SK-N-SH (cell line): ENCODE measurements around the gene WBP1. TPM values are rescaled to one million over a fixed set of nuclear protein-coding genes. Genes with fewer than 3 reads are reported as not detected.

Experiments used
- CTCF ChIA-PET: fragments of 300-600, 350-600 bp; formaldehyde crosslinking; extraction: SDS; loops from one replicate; lab custom pipeline; 2021; lab: Yijun Ruan, JAX
- POLR2A ChIA-PET: fragments of 350-600 bp; sonication (Branson Sonifier 250); formaldehyde crosslinking; extraction: SDS; loops from one replicate; lab custom pipeline; 2020; ENCODE audit warnings: antibody characterized with exemption, inconsistent platforms; lab: Yijun Ruan, JAX
- DNase-seq: peaks from one replicate; pipeline ENCODE4 v3.0.0; 2012
- H2AFZ ChIP-seq: fragments of 200-600 bp; sonication (generic); 2 replicates; pipeline ENCODE4 v1.8.1; 2016; ENCODE audit warnings: antibody characterized with exemption, mild to moderate bottlenecking, low read depth
- H3F3A ChIP-seq: fragments of 200-600 bp; sonication (generic); replicated peaks from 2 replicates; pipeline ENCODE3; 2016; ENCODE audit warnings: antibody characterized with exemption, mild to moderate bottlenecking; ENCODE audit not compliant: insufficient read depth
- H3K27ac ChIP-seq, 2 experiments: fragments of 200-500 bp in 1 of 2; fragments of 200-600 bp in 1 of 2; sonication (Bioruptor generic) in 1 of 2; sonication (generic), shearing (Covaris generic) in 1 of 2; 2 replicates each; pipeline versions ENCODE4 v1.5.1 to v1.6.1; 2014 to 2016; ENCODE audit warnings: low read depth in 2 of 2, inconsistent platforms in 1 of 2, low read length in 1 of 2, mild to moderate bottlenecking in 1 of 2, mixed read lengths in 1 of 2
- H3K27me3 ChIP-seq: fragments of 200-600 bp; sonication (generic), shearing (Covaris generic); 2 replicates; pipeline ENCODE4 v1.6.1; 2016; ENCODE audit warnings: mixed run types; ENCODE audit not compliant: insufficient read depth
- H3K36me3 ChIP-seq, 2 experiments: fragments of 200-500 bp in 1 of 2; fragments of 200-600 bp in 1 of 2; sonication (Bioruptor generic) in 1 of 2; sonication (generic) in 1 of 2; replicated peaks in 1 of 2; 2 replicates each; pipeline versions ENCODE3 to v1.5.1; 2014 to 2016; ENCODE audit warnings: low read length in 1 of 2, mild to moderate bottlenecking in 1 of 2; ENCODE audit not compliant: insufficient read depth in 2 of 2, control insufficient read depth in 1 of 2
- H3K4me1 ChIP-seq, 2 experiments: fragments of 200-500 bp in 1 of 2; fragments of 200-600 bp in 1 of 2; sonication (Bioruptor generic) in 1 of 2; sonication (generic), shearing (Covaris generic) in 1 of 2; 2 replicates each; pipeline versions ENCODE4 v1.5.1 to v1.6.1; 2014 to 2016; ENCODE audit warnings: low read depth in 1 of 2, low read length in 1 of 2, mixed run types in 1 of 2; ENCODE audit not compliant: insufficient read depth in 2 of 2, control insufficient read depth in 1 of 2
- H3K4me2 ChIP-seq: fragments of 200-600 bp; sonication (generic), shearing (Covaris generic); 2 replicates; pipeline ENCODE4 v1.6.1; 2017; ENCODE audit warnings: mixed run types
- H3K4me3 ChIP-seq, 2 experiments: fragments of 200-500 bp in 1 of 2; fragments of 200-600 bp in 1 of 2; sonication (Bioruptor generic) in 1 of 2; sonication (generic), shearing (Covaris generic) in 1 of 2; 2 replicates each; pipeline versions ENCODE4 v1.5.1 to v1.8.1; 2014 to 2016; ENCODE audit warnings: low read depth in 2 of 2, inconsistent platforms in 1 of 2, low read length in 1 of 2, mild to moderate bottlenecking in 1 of 2, mixed read lengths in 1 of 2, moderate library complexity in 1 of 2
- H3K79me2 ChIP-seq: fragments of 200-600 bp; sonication (generic); 2 replicates; pipeline ENCODE4 v1.8.1; 2017; ENCODE audit warnings: mild to moderate bottlenecking; ENCODE audit not compliant: insufficient read depth
- H3K9ac ChIP-seq: fragments of 200-600 bp; sonication (generic); 2 replicates; pipeline ENCODE4 v1.6.1; 2017; ENCODE audit warnings: mixed run types
- H3K9me2 ChIP-seq: fragments of 200-600 bp; sonication (generic); 2 replicates; pipeline ENCODE4 v1.6.1; 2017; ENCODE audit warnings: mixed run types
- H3K9me3 ChIP-seq: fragments of 200-600 bp; sonication (generic); 2 replicates; pipeline ENCODE4 v1.6.1; 2017; ENCODE audit warnings: mixed run types, mild to moderate bottlenecking, moderate library complexity
- H4K20me1 ChIP-seq: fragments of 200-600 bp; sonication (generic); 2 replicates; pipeline ENCODE4 v1.6.1; 2017; ENCODE audit warnings: mild to moderate bottlenecking, mixed run types; ENCODE audit not compliant: insufficient read depth
- CHD2 ChIP-seq: fragments of 150-350 bp; IDR thresholded peaks from 2 replicates; pipeline ENCODE4 v1.6.1; 2018; ENCODE audit warnings: low read length; ENCODE audit not compliant: partially characterized antibody
- ELF1 ChIP-seq: IDR thresholded peaks from 2 replicates; pipeline ENCODE4 v1.4.0; 2012
- FOSL2 ChIP-seq: IDR thresholded peaks from 2 replicates; pipeline ENCODE4 v1.4.0; 2012; ENCODE audit warnings: low read depth, mild to moderate bottlenecking, moderate library complexity, borderline replicate concordance
- FOXJ3 ChIP-seq: sonication (generic); formaldehyde crosslinking; IDR thresholded peaks from 2 replicates; pipeline ENCODE4 v1.5.1; 2020; ENCODE audit warnings: mild to moderate bottlenecking, missing genetic modification reagents
- FOXM1 ChIP-seq: IDR thresholded peaks from 2 replicates; pipeline ENCODE4 v1.4.0; 2012; ENCODE audit warnings: low read depth, mild to moderate bottlenecking
- GABPA ChIP-seq: IDR thresholded peaks from 2 replicates; pipeline ENCODE4 v1.4.0; 2012; ENCODE audit warnings: low read depth, mild to moderate bottlenecking
- GATA2 ChIP-seq: sonication (generic); formaldehyde crosslinking; IDR thresholded peaks from 2 replicates; pipeline ENCODE4 v1.5.0; 2020; ENCODE audit warnings: mild to moderate bottlenecking, missing genetic modification reagents
- MEF2A ChIP-seq: IDR thresholded peaks from 2 replicates; pipeline ENCODE4 v1.4.0; 2012; ENCODE audit warnings: low read depth, borderline replicate concordance
- MXI1 ChIP-seq: IDR thresholded peaks from 2 replicates; pipeline ENCODE4 v1.6.1; 2012; ENCODE audit warnings: mild to moderate bottlenecking, low read depth, low read length, improper control_type of control experiment
- NRF1 ChIP-seq: IDR thresholded peaks from 2 replicates; pipeline ENCODE4 v1.6.1; 2012; ENCODE audit warnings: low read depth, mild to moderate bottlenecking, low read length
- POLR2AphosphoS5 ChIP-seq: IDR thresholded peaks from 2 replicates; pipeline ENCODE4 v1.6.1; 2012; ENCODE audit warnings: low read depth, low read length
- RAD21 ChIP-seq: IDR thresholded peaks from 2 replicates; pipeline ENCODE4 v1.6.1; 2012; ENCODE audit warnings: mild to moderate bottlenecking, low read length
- SMC3 ChIP-seq: IDR thresholded peaks from 2 replicates; pipeline ENCODE4 v1.6.1; 2012; ENCODE audit warnings: low read depth, low read length, improper control_type of control experiment
- TEAD4 ChIP-seq: IDR thresholded peaks from 2 replicates; pipeline ENCODE4 v1.4.0; 2012; ENCODE audit warnings: mild to moderate bottlenecking, borderline replicate concordance; ENCODE audit not compliant: insufficient read depth
- WGBS: methylation state at CpG from one replicate; pipeline ENCODE4 v1.1.6; 2017; ENCODE audit warnings: low lambda C conversion rate; 5-methylcytosine and 5-hydroxymethylcytosine counted together
- polyA plus RNA-seq, 3 experiments: library from polyadenylated mRNA; depleted of rRNA; stranded (reverse); fragments of >200 nt; gene quantifications; 2 replicates each; pipeline ENCODE4 v1.2.3, GENCODE V29; 2012
- TF ChIP-seq, protein P1 (sequence below): IDR thresholded peaks from 2 replicates; pipeline ENCODE4 v1.6.1; 2012; ENCODE audit warnings: mild to moderate bottlenecking, low read depth, low read length, moderate library complexity
- TF ChIP-seq, protein P2 (sequence below): IDR thresholded peaks from 2 replicates; pipeline ENCODE4 v1.4.0; 2012; ENCODE audit warnings: low read depth, borderline replicate concordance
- TF ChIP-seq, protein P3 (sequence below): fragments of 150-350 bp; IDR thresholded peaks from 2 replicates; pipeline ENCODE4 v1.6.1; 2016; ENCODE audit warnings: mild to moderate bottlenecking, low read depth, low read length

WBP1 gene
- polyA plus RNA-seq, 1 of the 3 experiments (the other 2 are of a cell fraction) = 184 TPM

DNA sequence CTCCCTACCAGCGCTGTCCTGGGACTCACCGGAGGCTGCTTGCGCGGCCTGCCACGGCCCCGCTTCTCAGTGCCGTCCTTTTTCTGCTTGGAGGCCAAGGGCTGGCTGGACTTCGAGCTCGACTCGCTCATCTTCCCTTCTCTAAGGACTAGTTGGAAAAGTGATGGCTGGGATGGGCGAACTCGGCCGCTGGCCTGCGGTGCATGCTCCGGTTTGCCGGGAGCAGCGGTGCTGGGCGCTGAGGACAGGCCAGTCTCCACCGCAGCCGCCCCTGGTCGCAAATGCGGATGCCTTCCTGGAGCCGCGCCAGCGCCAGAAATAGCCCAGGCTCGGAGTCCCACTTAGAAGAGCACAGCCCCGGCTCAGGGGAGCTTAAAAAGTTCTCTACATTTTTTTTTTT lies 39.9 kb upstream of the WBP1 start:
- Histone ChIP-seq H3K9me2 (no peaks in the 10 kb centered on the region), H3K4me3 (no peak overlapping the region), H3K4me2 (no peak overlapping the region), H3K9me3 (no peaks in the 10 kb centered on the region), H3K4me1 (peaks cover 0 to 15% of the 10 kb centered on the region in 2 experiments; a peak in 1 of 4 replicates), H3K9ac (no peak overlapping the region), H3K36me3 (no peaks in the 10 kb centered on the region), H3F3A (peaks cover 4% of the 10 kb centered on the region), H3K79me2 (no peaks in the 10 kb centered on the region), H2AFZ (no peak overlapping the region), H3K27me3 (no peaks in the 10 kb centered on the region), H4K20me1 (no peaks in the 10 kb centered on the region), H3K27ac (no peak overlapping the region)
- DNase-seq = peak; percentile 12
- ChIA-PET CTCF (interaction anchor here (1.5 kb wide), 2 partner anchors 26 to 168 kb away, joined by 4 to 5 read pairs; no protein-coding TSS in a partner anchor), POLR2A (no interaction called here)
- 95% methylated on average over 27 of the region's 27 CpGs for WGBS
- TF ChIP-seq ELF1 = no peak
- no peak for TF ChIP-seq CHD2
- TF ChIP-seq POLR2AphosphoS5 = no peak
- TF ChIP-seq, protein P1, sequence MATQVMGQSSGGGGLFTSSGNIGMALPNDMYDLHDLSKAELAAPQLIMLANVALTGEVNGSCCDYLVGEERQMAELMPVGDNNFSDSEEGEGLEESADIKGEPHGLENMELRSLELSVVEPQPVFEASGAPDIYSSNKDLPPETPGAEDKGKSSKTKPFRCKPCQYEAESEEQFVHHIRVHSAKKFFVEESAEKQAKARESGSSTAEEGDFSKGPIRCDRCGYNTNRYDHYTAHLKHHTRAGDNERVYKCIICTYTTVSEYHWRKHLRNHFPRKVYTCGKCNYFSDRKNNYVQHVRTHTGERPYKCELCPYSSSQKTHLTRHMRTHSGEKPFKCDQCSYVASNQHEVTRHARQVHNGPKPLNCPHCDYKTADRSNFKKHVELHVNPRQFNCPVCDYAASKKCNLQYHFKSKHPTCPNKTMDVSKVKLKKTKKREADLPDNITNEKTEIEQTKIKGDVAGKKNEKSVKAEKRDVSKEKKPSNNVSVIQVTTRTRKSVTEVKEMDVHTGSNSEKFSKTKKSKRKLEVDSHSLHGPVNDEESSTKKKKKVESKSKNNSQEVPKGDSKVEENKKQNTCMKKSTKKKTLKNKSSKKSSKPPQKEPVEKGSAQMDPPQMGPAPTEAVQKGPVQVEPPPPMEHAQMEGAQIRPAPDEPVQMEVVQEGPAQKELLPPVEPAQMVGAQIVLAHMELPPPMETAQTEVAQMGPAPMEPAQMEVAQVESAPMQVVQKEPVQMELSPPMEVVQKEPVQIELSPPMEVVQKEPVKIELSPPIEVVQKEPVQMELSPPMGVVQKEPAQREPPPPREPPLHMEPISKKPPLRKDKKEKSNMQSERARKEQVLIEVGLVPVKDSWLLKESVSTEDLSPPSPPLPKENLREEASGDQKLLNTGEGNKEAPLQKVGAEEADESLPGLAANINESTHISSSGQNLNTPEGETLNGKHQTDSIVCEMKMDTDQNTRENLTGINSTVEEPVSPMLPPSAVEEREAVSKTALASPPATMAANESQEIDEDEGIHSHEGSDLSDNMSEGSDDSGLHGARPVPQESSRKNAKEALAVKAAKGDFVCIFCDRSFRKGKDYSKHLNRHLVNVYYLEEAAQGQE = no peak
- no peak for TF ChIP-seq FOXJ3 (CRISPR knock-in tag)
- TF ChIP-seq RAD21 = no peak
- TF ChIP-seq GATA2 (CRISPR knock-in tag) = no peak
- TF ChIP-seq FOSL2 = no peak
- no peak for TF ChIP-seq MXI1
- TF ChIP-seq FOXM1 = no peak
- no peak for TF ChIP-seq SMC3
- TF ChIP-seq MEF2A = no peak
- TF ChIP-seq GABPA = no peak
- TF ChIP-seq, protein P2, sequence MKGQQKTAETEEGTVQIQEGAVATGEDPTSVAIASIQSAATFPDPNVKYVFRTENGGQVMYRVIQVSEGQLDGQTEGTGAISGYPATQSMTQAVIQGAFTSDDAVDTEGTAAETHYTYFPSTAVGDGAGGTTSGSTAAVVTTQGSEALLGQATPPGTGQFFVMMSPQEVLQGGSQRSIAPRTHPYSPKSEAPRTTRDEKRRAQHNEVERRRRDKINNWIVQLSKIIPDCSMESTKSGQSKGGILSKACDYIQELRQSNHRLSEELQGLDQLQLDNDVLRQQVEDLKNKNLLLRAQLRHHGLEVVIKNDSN = no peak
- TF ChIP-seq, protein P3, sequence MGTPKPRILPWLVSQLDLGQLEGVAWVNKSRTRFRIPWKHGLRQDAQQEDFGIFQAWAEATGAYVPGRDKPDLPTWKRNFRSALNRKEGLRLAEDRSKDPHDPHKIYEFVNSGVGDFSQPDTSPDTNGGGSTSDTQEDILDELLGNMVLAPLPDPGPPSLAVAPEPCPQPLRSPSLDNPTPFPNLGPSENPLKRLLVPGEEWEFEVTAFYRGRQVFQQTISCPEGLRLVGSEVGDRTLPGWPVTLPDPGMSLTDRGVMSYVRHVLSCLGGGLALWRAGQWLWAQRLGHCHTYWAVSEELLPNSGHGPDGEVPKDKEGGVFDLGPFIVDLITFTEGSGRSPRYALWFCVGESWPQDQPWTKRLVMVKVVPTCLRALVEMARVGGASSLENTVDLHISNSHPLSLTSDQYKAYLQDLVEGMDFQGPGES = no peak
- no peak for TF ChIP-seq NRF1
- no peak for TF ChIP-seq TEAD4
